ENCODE data around the gene TSNAXIP1.

The TSNAXIP1 gene

DNA sequence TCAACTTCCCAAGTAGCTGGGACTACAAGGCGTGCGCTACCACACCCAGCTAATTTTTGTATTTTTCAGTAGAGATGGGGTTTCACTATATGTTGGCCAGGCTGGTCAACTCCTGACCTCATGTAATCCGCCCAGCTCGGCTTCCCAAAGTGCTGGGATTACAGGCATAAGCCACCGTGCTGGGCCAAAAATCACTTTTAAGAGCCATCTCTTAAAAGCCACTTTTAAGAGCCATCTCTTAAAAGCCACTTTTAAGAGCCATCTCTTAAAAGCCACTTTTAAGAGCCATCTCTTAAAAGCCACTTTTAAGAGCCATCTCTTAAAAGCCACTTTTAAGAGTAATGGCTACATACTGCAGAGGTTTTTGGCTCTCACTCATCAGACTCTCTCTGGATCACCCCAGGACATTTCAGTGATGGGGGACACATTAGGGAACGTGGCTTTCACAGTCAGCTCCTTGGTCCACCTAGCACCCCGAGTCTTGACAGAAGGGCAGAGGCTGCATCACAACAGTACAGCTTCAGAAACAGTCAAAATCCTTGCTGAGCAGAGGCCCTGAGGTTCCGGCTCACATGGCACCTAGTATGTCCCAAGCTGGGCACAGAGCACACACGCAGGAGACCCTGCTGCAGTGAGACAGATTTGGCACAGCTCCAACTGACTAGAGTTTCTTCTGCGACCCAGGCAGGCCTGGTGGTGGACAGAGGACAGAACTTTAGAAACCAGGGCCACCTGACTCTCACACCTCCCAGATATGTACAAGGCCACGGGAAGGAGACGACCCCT is 23.9 kb upstream of the TSNAXIP1 start:
- DNase-seq (ENCODE audit: low read depth in 2 of 2, low spot score in 1 of 2) = no peak

GRCh38 chr16:67783353-67783725 is 23.4 kb upstream of the TSNAXIP1 start:
- no peak for DNase-seq (ENCODE audit: low read depth in 2 of 2, low spot score in 1 of 2)

GRCh38 chr16:67786491-67786890 is 20.2 kb upstream of the TSNAXIP1 start:
- DNase-seq (ENCODE audit: low read depth in 2 of 2, low spot score in 1 of 2) = no peak

DNA sequence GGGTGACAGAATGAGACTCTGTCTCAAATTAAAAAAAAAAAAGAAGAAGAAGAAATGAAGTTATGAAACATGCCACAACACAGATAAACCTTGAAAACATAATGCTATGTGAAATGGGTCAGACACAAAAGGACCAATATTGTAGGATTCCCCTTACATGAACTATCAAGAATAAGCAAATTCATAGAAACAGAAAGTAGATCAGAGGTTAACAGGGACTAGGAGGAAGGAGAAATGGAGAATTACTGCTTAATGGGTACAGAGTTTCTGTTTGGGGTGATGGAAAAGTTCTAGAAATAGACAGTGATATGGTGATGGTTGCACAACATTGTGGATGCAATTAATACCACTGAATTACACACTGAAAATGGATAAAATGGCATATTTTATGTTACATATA is 16.6 kb upstream of the TSNAXIP1 start:
- no peak for DNase-seq (ENCODE audit: low read depth in 2 of 2, low spot score in 1 of 2)

GRCh38 chr16:67796099-67796718 is 10.5 kb upstream of the TSNAXIP1 start:
- no peak for DNase-seq (ENCODE audit: low read depth in 2 of 2, low spot score in 1 of 2)

GRCh38 chr16:67800338-67800926 is 6.3 kb upstream of the TSNAXIP1 start:
- no peak for DNase-seq (ENCODE audit: low read depth in 2 of 2, low spot score in 1 of 2)

GRCh38 chr16:67801241-67801640 is 5.4 kb upstream of the TSNAXIP1 start:
- no peak for DNase-seq (ENCODE audit: low read depth in 2 of 2, low spot score in 1 of 2)

DNA sequence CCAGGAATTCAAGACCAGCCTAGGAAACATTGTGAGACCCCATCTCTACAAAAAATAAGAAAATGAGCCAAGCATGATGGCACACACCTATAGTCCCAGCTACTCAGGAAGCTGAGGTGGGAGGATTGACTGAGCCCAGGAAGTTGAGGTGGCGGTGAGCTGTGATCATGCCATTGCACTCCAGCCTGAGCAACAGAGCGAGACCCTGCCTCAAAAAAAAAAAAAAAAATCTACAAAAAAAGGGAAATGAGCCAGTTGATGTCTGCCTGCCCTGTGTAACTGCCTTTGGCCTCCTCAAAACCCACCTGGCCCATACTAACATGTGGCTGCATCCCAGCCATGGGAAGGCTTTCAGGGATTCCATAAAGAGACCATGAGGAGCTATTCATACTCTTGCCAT is 4.8 kb upstream of the TSNAXIP1 start:
- no peak for DNase-seq (ENCODE audit: low read depth in 2 of 2, low spot score in 1 of 2)

GRCh38 chr16:67803894-67804293 is 2.8 kb upstream of the TSNAXIP1 start:
- DNase-seq (ENCODE audit: low read depth in 2 of 2, low spot score in 1 of 2) = no peak

- no peak for DNase-seq (ENCODE audit: low read depth in 2 of 2, low spot score in 1 of 2)
Observed at GRCh38 chr16:67804853-67805542, 1.7 kb upstream of the TSNAXIP1 start.

DNA sequence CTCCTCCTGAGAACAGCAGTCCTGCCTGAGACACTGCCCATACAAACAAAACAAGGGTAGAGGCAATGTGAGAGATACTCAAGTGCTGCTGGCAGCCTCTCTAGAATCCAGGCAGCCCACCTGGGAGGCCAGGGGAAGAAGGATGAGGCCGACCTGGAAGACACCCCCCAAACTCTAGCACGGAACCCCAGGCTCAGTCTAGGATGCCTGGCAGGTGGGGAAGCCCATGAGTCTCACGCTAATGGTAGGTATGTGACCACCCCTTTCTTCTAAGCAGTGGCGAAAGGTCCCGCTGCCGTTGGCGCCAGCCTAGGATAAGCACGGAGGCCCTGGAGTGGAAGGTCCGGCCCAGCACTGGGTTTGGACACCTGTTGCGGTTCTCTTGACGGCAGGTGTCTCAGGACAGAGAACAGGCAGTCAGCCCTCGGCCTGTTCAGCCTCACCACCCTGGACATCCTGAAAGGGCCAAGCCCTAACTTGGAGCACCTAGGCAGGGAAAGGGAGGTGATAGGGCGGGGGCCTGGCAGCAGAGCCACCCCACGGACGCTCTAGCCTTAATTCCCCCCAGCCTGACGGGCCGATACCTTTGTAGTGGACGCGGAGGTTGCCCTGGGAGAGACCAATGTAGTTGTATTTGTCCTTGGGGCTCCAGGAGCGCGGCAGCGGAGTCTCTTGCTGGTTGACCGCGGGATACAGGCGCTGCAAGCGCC is 816 bp upstream of the TSNAXIP1 start:
- no peak for DNase-seq (ENCODE audit: low read depth in 2 of 2, low spot score in 1 of 2)

- DNase-seq (ENCODE audit: low read depth in 2 of 2, low spot score in 1 of 2) = no peak
Observed at GRCh38 chr16:67807148-67807682, 526 bp downstream of the TSNAXIP1 start.

- no peak for DNase-seq (ENCODE audit: low read depth in 2 of 2, low spot score in 1 of 2)
Observed at GRCh38 chr16:67811899-67812298, 5.2 kb downstream of the TSNAXIP1 start.

DNA sequence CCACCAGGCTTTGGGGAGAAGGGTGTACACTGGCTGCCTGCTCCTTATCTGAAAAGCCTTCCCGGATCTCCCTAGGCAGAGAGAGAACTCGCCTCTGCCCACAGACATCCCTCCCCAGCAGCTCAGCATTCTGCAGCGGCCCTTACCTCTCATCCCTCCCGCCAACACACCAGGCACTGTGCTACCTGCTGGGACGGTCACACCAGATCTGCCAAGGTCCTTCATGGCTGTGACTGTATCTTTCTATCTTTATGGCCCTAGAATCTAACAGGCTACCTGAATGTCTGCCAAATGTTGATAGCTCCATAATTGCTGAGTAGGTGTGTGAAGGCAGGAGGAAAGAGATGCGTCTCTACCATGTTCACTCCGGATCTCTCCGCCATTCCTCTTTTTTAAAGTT is 7.9 kb downstream of the TSNAXIP1 start:
- DNase-seq (ENCODE audit: low read depth in 2 of 2, low spot score in 1 of 2) = no peak

- no peak for DNase-seq (ENCODE audit: low read depth in 2 of 2, low spot score in 1 of 2)
Observed at GRCh38 chr16:67820608-67821259, 14.0 kb downstream of the TSNAXIP1 start.

GRCh38 chr16:67822511-67822910 is 15.8 kb downstream of the TSNAXIP1 start:
- no peak for DNase-seq (ENCODE audit: low read depth in 2 of 2, low spot score in 1 of 2)

- DNase-seq (ENCODE audit: low read depth in 2 of 2, low spot score in 1 of 2) = no peak
Observed at GRCh38 chr16:67825119-67825518, 18.4 kb downstream of the TSNAXIP1 start.

DNA sequence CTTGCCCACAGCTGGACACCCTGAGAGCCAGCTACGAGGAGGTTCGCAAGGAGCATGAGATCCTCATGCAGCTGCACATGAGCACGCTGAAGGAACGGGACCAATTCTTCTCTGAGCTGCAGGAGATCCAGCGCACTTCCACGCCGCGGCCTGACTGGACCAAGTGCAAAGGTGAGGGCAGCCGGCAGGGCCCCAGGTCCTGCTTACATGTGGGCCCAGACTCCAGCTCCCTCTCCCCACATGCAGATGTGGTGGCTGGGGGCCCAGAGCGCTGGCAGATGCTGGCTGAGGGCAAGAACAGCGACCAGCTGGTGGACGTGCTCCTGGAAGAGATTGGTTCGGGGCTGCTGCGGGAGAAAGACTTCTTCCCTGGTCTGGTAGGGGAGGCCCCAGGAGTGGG is 19.2 kb downstream of the TSNAXIP1 start:
- no peak for DNase-seq (ENCODE audit: low read depth in 2 of 2, low spot score in 1 of 2)

GRCh38 chr16:67828651-67829050 is 22.0 kb downstream of the TSNAXIP1 start:
- DNase-seq (ENCODE audit: low read depth in 2 of 2, low spot score in 1 of 2) = no peak

DNA sequence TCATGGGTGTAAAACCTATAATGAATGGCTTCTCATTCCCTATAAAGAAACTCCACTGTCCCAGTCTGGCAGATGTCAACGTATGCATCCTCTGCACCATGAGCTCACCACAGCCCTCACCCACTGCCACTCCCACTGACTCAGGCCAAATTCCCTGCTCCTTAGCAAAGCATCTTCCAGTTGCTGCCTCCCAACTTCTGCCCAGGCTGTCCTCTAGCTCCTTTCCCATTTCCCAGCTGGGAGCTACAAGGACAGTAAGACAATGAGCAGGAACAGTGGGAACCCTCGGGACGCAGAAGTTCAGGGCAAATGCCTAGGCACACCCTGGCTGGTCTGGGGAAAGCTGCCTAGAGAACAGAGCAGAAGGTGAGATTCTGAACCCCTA is 26.3 kb downstream of the TSNAXIP1 start:
- DNase-seq (ENCODE audit: low read depth in 2 of 2, low spot score in 1 of 2) = no peak
